A549 treated with CORT108297 at 1 μM for 4 hours (cell line): Measurements from ENCODE around the gene UMODL1. TPM values are rescaled to one million over a fixed set of nuclear protein-coding genes. Genes with fewer than 3 reads are reported as not detected.

Experiments used
- total RNA-seq: library from RNA; stranded (reverse); fragments of 200-300 nt; extraction: Qiagen RNA extraction; gene quantifications from 5 replicates; pipeline ENCODE4 v1.2.3, GENCODE V29; 2022

The UMODL1 gene
- total RNA-seq: not detected in 5 replicates

GRCh38 chr21:42071146-42071737 lies at the start of gene UMODL1:
Gene UMODL1, plus strand, starts transcription at chr21:42071317. Its CDS starts 0 bp downstream, at chr21:42071317.

Other genes with a start within 250 kb of the UMODL1 start
- 2.8 to 4.1 TPM (median 3.4 TPM) in 5 replicates for gene PRDM15, start 192.0 kb upstream of the UMODL1 start, total RNA-seq
- gene C2CD2, start 117.3 kb upstream of the UMODL1 start, total RNA-seq: 7.2 to 10.4 TPM (median 8.6 TPM) in 5 replicates
- gene ZBTB21, start 61.0 kb upstream of the UMODL1 start, total RNA-seq: 4.5 to 6.3 TPM (median 5.6 TPM) in 5 replicates
- gene ABCG1, start 147.8 kb downstream of the UMODL1 start, total RNA-seq: 2.5 to 3.6 TPM (median 2.9 TPM) in 5 replicates
- gene TFF3, start 244.1 kb downstream of the UMODL1 start, total RNA-seq: not detected in 5 replicates